Astrocyte of the cerebellum (primary cell): ENCODE measurements around the gene RTTN.
"Not testable (repeated sequence)": the region's sequence is repeated elsewhere in the genome, so short reads cannot be mapped to it uniquely, and the experiment has no call there.

ENCODE experiments used
- DNase-seq: peaks from one replicate; pipeline ENCODE4 v3.0.0-alpha.2; 2011; ENCODE audit warnings: low read depth
- H3K4me3 ChIP-seq: 2 replicates; pipeline ENCODE4 v1.5.1; 2011; ENCODE audit warnings: mild to moderate bottlenecking, low read depth, low read length, moderate library complexity
- CTCF ChIP-seq: IDR thresholded peaks from 2 replicates; pipeline ENCODE4 v1.5.1; 2012; ENCODE audit warnings: low read length, low read depth, moderate library complexity, mild to moderate bottlenecking; ENCODE audit errors: missing control alignments
- in situ Hi-C: cut with HindIII; loops from 2 replicates; pipeline ENCODE4 v1.10.0; 2017; ENCODE audit warnings: low sequenced_read_pairs

The RTTN gene

GRCh38 chr18:69980982-69981804 is 224.3 kb downstream of the RTTN start:
- H3K4me3 ChIP-seq: no peak overlapping the region
- DNase-seq: no peak
- in situ Hi-C loops: no loop called here
- no peak for TF ChIP-seq CTCF

GRCh38 chr18:69980509-69980908 is 225.0 kb downstream of the RTTN start:
- no peak for TF ChIP-seq CTCF
- no peak overlapping the region for H3K4me3 ChIP-seq
- DNase-seq: no peak
- in situ Hi-C loops: no loop called here

- no peak for TF ChIP-seq CTCF
- no peak for DNase-seq
- in situ Hi-C loops: no loop called here
- no peak overlapping the region for H3K4me3 ChIP-seq
Measured at GRCh38 chr18:69978732-69979715, 226.5 kb downstream of the RTTN start.

- H3K4me3 ChIP-seq, DNase-seq, in situ Hi-C loops: not testable (repeated sequence)
Measured at GRCh38 chr18:69975294-69975693, 230.2 kb downstream of the RTTN start.

GRCh38 chr18:69974365-69974764 is 231.1 kb downstream of the RTTN start:
- DNase-seq: no peak
- no peak overlapping the region for H3K4me3 ChIP-seq
- in situ Hi-C loops: no loop called here
- no peak for TF ChIP-seq CTCF

- TF ChIP-seq CTCF: no peak
- DNase-seq: no peak
Measured at GRCh38 chr18:69969491-69969890, 236.0 kb downstream of the RTTN start.

GRCh38 chr18:69968039-69968438 is 237.4 kb downstream of the RTTN start:
- no peak for DNase-seq
- in situ Hi-C loops: no loop called here
- no peak overlapping the region for H3K4me3 ChIP-seq
- no peak for TF ChIP-seq CTCF

More at GRCh38 chr18:69969491-69969890, 236.0 kb downstream of the RTTN start:
- in situ Hi-C loops: no loop called here
- H3K4me3 ChIP-seq: no peak overlapping the region
